ENCODE results near the gene PCIF1. TPM values are rescaled to one million over a fixed set of nuclear protein-coding genes. Genes with fewer than 3 reads are reported as not detected.

The PCIF1 gene
- total RNA-seq, 1 experiment from 2014 or later: 26.8 TPM

DNA sequence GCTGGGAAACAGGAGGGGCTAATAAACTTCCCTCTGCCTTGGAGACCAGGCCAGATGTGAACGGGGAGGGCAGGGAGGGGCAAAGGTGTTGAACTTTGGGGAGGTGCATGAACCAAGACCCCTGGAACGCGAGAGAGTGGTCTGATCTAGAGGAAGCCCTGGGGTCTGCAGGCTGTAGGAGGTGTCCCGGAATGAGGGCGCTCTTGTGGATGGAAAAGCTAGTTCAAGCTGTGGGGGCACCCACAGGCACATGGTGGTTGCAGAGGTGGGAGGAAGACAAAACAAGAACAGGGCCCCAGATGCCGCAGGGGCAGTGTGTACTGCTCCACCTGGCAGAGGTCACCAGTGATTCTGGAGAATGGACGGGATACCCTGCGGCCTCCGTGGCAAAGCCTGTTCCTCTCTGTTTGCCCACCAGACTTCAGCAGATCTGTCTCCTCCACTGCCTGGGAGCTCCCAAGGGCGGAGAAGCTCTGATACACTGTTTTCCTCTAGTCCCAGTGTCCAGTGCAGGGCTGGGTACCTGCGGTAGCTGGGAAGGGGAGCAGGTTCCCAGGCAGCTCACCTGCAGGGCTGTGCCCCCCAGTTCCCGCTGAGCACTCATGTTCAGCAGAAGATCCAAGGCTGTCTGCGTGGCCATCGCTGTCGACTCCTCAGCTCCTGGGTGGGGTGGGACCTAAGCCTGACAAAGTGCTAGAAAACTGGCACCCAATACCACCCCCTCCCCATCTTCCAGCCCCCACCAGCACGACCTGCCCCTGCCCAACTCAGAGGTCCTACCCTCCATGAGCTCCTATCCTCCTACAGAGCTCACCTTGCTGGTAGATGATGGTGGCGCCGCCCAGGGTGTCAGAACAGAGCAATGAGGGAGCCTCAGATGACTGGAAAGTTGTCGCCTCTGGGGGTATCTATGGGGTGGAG, 22.8 kb downstream of the PCIF1 start:
- Histone ChIP-seq H4K5ac (ENCODE audit: insufficient read length, low read depth, low read length) (no peak overlapping the region), H3K18ac (ENCODE audit: insufficient read length, low read depth, low read length) (no peak overlapping the region), H2AK5ac (ENCODE audit: insufficient read length, low read length) (no peak overlapping the region), H2AFZ (ENCODE audit: low read length) (no peak overlapping the region), H3T11ph (ENCODE audit: low read length) (no peak overlapping the region), H3K27ac (ENCODE audit: insufficient read length, low read depth, low read length) (no peak overlapping the region), H4K8ac (replicated peaks; ENCODE audit: insufficient read length, low read depth, low read length) (no peak overlapping the region), H3K4ac (ENCODE audit: low read depth, low read length) (no peak overlapping the region), H4K91ac (ENCODE audit: insufficient read length, low read depth, low read length) (no peak overlapping the region), H2BK20ac (ENCODE audit: low read depth, low read length, poor library complexity, severe bottlenecking) (no peak overlapping the region), H2BK120ac (ENCODE audit: low read depth, low read length, poor library complexity, severe bottlenecking) (no peak overlapping the region), H4K20me1 (ENCODE audit: control insufficient read depth, insufficient read depth, insufficient read length) (peaks cover 2% of the 10 kb centered on the region), H3K4me1 (ENCODE audit: insufficient read depth, low read length) (no peaks in the 10 kb centered on the region), H3K4me2 (ENCODE audit: insufficient read depth, insufficient read length, low read length) (no peak overlapping the region), H3K23me2 (ENCODE audit: insufficient read length, low read depth, low read length, poor library complexity, severe bottlenecking) (no peaks in the 10 kb centered on the region), H3K56ac (ENCODE audit: insufficient read length, low read depth, low read length) (no peak overlapping the region), H3K23ac (ENCODE audit: insufficient read length, low read depth, low read length) (no peak overlapping the region), H2BK15ac (ENCODE audit: low read depth, low read length) (no peak overlapping the region), H3K9ac (ENCODE audit: extremely low read depth, insufficient read length, low read length) (no peak overlapping the region), H2BK5ac (ENCODE audit: insufficient read length, low read length) (no peak overlapping the region), H3K9me3 (ENCODE audit: control insufficient read depth, low read depth, low read length) (no peaks in the 10 kb centered on the region), H2BK12ac (ENCODE audit: insufficient read length, low read depth, low read length) (no peak overlapping the region), H3K27me3 (ENCODE audit: insufficient read depth, low read length) (no peaks in the 10 kb centered on the region), H3K14ac (ENCODE audit: insufficient read depth, low read length) (no peak overlapping the region), H3K79me1 (ENCODE audit: insufficient read depth, low read depth, low read length, poor library complexity, severe bottlenecking) (no peaks in the 10 kb centered on the region), H3K79me2 (ENCODE audit: insufficient read depth, low read length) (no peaks in the 10 kb centered on the region)
- Mint-ChIP-seq H3K4me1 (no peaks in the 10 kb centered on the region; a peak in 1 of 4 replicates), H3K4me3 (no peak overlapping the region), H3K9me3 (no peaks in the 10 kb centered on the region), H3K36me3 (ENCODE audit: insufficient read depth in 1 of 3, low read depth in 3 of 3) (peaks cover 21 to 56% (median 46%) of the 10 kb centered on the region in 3 experiments), H3K27me3 (ENCODE audit: low read depth) (no peaks in the 10 kb centered on the region; the same call in 1 of the 2 replicates), H3K27ac (no peak overlapping the region)
- TF ChIP-seq, protein P1, sequence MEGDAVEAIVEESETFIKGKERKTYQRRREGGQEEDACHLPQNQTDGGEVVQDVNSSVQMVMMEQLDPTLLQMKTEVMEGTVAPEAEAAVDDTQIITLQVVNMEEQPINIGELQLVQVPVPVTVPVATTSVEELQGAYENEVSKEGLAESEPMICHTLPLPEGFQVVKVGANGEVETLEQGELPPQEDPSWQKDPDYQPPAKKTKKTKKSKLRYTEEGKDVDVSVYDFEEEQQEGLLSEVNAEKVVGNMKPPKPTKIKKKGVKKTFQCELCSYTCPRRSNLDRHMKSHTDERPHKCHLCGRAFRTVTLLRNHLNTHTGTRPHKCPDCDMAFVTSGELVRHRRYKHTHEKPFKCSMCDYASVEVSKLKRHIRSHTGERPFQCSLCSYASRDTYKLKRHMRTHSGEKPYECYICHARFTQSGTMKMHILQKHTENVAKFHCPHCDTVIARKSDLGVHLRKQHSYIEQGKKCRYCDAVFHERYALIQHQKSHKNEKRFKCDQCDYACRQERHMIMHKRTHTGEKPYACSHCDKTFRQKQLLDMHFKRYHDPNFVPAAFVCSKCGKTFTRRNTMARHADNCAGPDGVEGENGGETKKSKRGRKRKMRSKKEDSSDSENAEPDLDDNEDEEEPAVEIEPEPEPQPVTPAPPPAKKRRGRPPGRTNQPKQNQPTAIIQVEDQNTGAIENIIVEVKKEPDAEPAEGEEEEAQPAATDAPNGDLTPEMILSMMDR (conservative IDR thresholded peaks at IDR 0.05): no peak
- peak; percentile 19 for DNase-seq
- WGBS (ENCODE audit: extremely low coverage, insufficient read length, low lambda C conversion rate): no CpG with 5 or more reads among the region's 19 CpGs
